GM12874 (cell line): ENCODE measurements around the gene ST13.

Source experiments
- CTCF ChIP-seq: IDR thresholded peaks from 2 replicates; pipeline ENCODE4 v1.5.1; 2011; ENCODE audit warnings: low read depth, mild to moderate bottlenecking, control low read depth, low read length, moderate library complexity; ENCODE audit not compliant: insufficient read depth

ST13 gene

GRCh38 chr22:40817737-40818136, 38.7 kb downstream of the ST13 start:
- TF ChIP-seq CTCF = no peak

GRCh38 chr22:40813912-40814315, 42.5 kb downstream of the ST13 start:
- TF ChIP-seq CTCF = no peak

GRCh38 chr22:40808018-40808841, 48.2 kb downstream of the ST13 start:
- no peak for TF ChIP-seq CTCF

GRCh38 chr22:40806711-40807110, 49.7 kb downstream of the ST13 start:
- TF ChIP-seq CTCF = no peak

GRCh38 chr22:40805699-40806203, 50.7 kb downstream of the ST13 start:
- TF ChIP-seq CTCF = no peak

GRCh38 chr22:40805239-40805638, 51.2 kb downstream of the ST13 start:
- no peak for TF ChIP-seq CTCF

- TF ChIP-seq CTCF = no peak
Observed at GRCh38 chr22:40803321-40803720, 53.1 kb downstream of the ST13 start.
